Measurements from ENCODE around the gene HMGN3. TPM values are rescaled to one million over a fixed set of nuclear protein-coding genes. Genes with fewer than 3 reads are reported as not detected.
"Not testable (repeated sequence)": the region's sequence is repeated elsewhere in the genome, so short reads cannot be mapped to it uniquely, and the experiment has no call there.

The HMGN3 gene
- total RNA-seq, 1 donor from 2014 or later, result 29.9 TPM

DNA sequence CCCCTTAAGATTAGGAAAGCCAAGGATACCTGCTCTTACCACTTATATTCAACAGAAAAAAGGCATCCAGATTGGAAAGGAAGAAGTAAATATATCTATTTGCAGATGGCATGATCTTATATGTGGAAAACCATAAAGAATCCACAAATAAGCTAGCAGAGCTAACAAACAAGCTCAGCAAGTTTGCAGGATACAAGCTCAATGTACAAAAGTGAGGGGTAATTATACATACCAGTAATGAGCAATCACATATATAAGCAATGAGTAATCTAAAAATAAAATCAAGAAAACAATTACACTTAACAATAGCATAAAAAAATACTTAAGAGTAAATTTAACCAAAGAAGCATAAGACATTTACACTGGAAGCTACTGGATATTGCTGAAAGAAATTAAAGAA is 31.6 kb upstream of the HMGN3 start:
- TF ChIP-seq, protein P1, sequence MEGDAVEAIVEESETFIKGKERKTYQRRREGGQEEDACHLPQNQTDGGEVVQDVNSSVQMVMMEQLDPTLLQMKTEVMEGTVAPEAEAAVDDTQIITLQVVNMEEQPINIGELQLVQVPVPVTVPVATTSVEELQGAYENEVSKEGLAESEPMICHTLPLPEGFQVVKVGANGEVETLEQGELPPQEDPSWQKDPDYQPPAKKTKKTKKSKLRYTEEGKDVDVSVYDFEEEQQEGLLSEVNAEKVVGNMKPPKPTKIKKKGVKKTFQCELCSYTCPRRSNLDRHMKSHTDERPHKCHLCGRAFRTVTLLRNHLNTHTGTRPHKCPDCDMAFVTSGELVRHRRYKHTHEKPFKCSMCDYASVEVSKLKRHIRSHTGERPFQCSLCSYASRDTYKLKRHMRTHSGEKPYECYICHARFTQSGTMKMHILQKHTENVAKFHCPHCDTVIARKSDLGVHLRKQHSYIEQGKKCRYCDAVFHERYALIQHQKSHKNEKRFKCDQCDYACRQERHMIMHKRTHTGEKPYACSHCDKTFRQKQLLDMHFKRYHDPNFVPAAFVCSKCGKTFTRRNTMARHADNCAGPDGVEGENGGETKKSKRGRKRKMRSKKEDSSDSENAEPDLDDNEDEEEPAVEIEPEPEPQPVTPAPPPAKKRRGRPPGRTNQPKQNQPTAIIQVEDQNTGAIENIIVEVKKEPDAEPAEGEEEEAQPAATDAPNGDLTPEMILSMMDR (IDR thresholded peaks at IDR 0.05), result no peak
- POLR2A ChIA-PET, result no interaction called here
- intact Hi-C loops (cut with micrococcal nuclease), result no loop called here
- CTCF ChIA-PET, result no interaction called here
- no peak overlapping the region for H3K27ac Mint-ChIP-seq
- peaks cover 17% of the 10 kb centered on the region for H3K27me3 Mint-ChIP-seq
- no peak overlapping the region for H3K4me3 Mint-ChIP-seq
- ATAC-seq (ENCODE audit: low read depth) (no peak), DNase-seq (no peak)
- no peaks in the 10 kb centered on the region for H3K36me3 Mint-ChIP-seq (ENCODE audit: low read depth)
- H3K4me1 Mint-ChIP-seq, result no peaks in the 10 kb centered on the region
- H3K9me3 Mint-ChIP-seq, result no peaks in the 10 kb centered on the region

DNA sequence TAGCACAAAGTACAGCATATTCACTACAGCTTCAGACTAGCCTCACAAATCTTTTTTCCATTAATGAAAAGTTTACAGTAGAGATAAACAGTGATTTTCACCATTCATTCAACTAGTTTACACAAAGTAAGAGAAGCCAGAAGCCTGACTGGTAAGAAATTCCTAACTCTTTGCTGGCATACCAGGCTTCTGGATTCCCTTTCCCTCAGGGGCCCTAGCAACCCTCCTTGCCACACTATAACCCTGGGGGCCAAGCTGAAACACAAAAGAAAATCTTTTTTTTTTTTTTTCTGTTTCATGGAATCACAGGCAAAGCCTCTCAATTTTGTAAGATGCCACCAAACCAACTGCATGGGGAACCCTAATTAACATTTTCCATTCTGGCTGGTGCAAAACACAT is 28.9 kb upstream of the HMGN3 start:
- no peak overlapping the region for H3K4me3 Mint-ChIP-seq
- H3K27me3 Mint-ChIP-seq, result peaks cover 19% of the 10 kb centered on the region
- CTCF ChIA-PET, result no interaction called here
- no peak for DNase-seq
- POLR2A ChIA-PET, result interaction anchor here (0.7 kb wide), 1 partner anchor 120 kb away, joined by 3 read pairs; no protein-coding TSS in a partner anchor
- H3K27ac Mint-ChIP-seq, result no peak overlapping the region
- H3K9me3 Mint-ChIP-seq, result peaks cover 8% of the 10 kb centered on the region
- TF ChIP-seq, protein P1 (IDR thresholded peaks at IDR 0.05), result no peak
- H3K36me3 Mint-ChIP-seq (ENCODE audit: low read depth), result no peaks in the 10 kb centered on the region
- no peaks in the 10 kb centered on the region for H3K4me1 Mint-ChIP-seq
- no peak for ATAC-seq (ENCODE audit: low read depth)
- intact Hi-C loops (cut with micrococcal nuclease), result no loop called here

DNA sequence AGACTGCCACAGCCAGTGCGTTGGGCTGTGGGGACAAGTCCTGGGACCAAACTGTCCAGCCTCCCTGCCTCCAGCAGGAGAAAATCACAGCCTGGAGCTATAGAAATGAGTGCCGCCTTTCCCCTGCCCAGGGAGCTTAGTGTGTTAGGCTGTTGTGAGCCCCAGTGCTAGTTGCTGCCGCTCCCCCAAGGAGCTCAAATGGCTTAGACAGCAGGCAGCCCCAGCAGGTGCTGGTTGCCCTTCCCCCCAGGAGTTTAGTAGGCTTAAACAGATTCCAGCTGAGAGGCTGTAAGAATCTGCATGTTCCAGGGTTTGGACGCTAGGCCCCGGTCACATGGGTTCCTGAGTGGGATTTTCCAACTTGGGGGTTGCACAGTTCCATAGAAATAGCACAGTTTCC is 27.2 kb upstream of the HMGN3 start:
- peaks cover 8% of the 10 kb centered on the region for H3K9me3 Mint-ChIP-seq
- intact Hi-C loops (cut with micrococcal nuclease), result no loop called here
- ChIA-PET POLR2A (no interaction called here), CTCF (no interaction called here)
- TF ChIP-seq, protein P1 (IDR thresholded peaks at IDR 0.05), result no peak
- peaks cover 19% of the 10 kb centered on the region for H3K27me3 Mint-ChIP-seq
- no peaks in the 10 kb centered on the region for H3K36me3 Mint-ChIP-seq (ENCODE audit: low read depth)
- no peak overlapping the region for H3K4me3 Mint-ChIP-seq
- no peak overlapping the region for H3K27ac Mint-ChIP-seq
- no peak for DNase-seq
- H3K4me1 Mint-ChIP-seq, result no peaks in the 10 kb centered on the region
- no peak for ATAC-seq (ENCODE audit: low read depth)

DNA sequence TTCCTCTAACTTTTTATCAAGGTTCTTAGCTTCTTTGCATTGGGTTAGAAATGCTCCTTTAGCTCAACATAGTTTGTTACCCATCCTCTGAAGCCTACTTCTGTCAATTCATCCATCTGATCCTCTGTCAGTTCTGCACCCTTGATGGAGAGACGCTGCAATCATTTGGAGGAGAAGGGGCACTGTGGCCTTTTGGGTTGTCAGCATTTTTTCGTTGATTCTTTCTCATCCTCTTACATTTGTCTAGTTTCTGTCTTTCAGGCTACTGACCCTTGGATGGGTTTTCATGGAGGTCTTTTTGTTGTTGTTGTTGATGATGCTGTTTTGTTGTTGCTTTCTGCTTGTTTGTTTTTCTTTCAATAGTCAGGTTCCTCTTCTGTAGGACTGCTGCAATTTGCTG is 26.3 kb upstream of the HMGN3 start:
- intact Hi-C loops (cut with micrococcal nuclease), result no loop called here
- CTCF ChIA-PET, result no interaction called here

DNA sequence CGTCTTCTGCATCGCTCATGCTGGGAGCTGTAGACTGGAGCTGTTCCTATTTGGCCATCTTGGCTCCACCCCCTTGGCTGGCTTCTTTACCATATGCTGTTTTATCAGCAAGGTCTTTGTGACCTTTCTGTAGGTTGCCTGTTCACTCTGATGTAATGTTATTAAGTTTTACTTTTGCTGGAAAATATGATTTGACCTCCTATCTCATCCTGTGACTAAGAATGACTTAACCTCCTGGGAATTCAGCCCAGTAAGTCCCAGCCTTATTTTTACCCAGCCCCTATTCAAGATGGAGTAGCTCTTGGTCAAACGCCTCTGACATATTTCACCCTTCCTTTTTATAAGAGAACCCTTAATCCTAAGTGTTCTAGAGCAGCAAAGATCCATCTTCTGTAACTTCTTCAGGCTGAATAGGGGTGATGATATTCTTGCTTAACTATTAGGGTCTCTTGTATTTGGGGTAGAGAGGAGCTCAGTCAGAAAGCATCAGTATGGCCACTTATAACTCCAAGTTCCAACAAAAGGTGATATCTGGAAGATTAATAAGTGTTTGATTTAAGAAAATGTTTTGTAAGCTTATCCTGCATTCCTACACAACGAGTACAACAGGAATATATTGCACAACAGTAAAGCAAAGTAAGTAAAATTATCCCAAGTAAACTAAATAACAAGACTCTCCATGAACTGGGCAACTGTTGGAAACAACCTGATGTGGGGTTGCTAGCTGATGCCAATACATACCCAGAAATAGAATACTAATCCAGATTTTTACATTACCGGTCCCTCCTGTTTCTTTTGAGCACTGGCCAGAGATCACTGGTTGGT is 23.1 kb upstream of the HMGN3 start:
- POLR2A ChIA-PET, result no interaction called here
- H3K4me3 Mint-ChIP-seq, result no peak overlapping the region
- TF ChIP-seq, protein P1 (IDR thresholded peaks at IDR 0.05), result no peak
- no peak for DNase-seq
- peaks cover 8% of the 10 kb centered on the region for H3K27me3 Mint-ChIP-seq
- no peaks in the 10 kb centered on the region for H3K4me1 Mint-ChIP-seq
- H3K27ac Mint-ChIP-seq, result no peak overlapping the region
- peaks cover 16% of the 10 kb centered on the region for H3K9me3 Mint-ChIP-seq
- peaks cover 1% of the 10 kb centered on the region for H3K36me3 Mint-ChIP-seq (ENCODE audit: low read depth)
- CTCF ChIA-PET, result no interaction called here
- ATAC-seq (ENCODE audit: low read depth), result no peak
- intact Hi-C loops (cut with micrococcal nuclease), result no loop called here

More for the DNA sequence above, 26.3 kb upstream of the HMGN3 start:
- POLR2A ChIA-PET, result no interaction called here
- Mint-ChIP-seq H3K27ac (no peak overlapping the region), H3K4me3 (no peak overlapping the region), H3K27me3 (peaks cover 19% of the 10 kb centered on the region), H3K4me1 (no peaks in the 10 kb centered on the region), H3K36me3 (ENCODE audit: low read depth) (peaks cover 1% of the 10 kb centered on the region), H3K9me3 (peaks cover 10% of the 10 kb centered on the region)
- TF ChIP-seq, protein P1 (IDR thresholded peaks at IDR 0.05), result no peak
- ATAC-seq (ENCODE audit: low read depth), result no peak
- no peak for DNase-seq

DNA sequence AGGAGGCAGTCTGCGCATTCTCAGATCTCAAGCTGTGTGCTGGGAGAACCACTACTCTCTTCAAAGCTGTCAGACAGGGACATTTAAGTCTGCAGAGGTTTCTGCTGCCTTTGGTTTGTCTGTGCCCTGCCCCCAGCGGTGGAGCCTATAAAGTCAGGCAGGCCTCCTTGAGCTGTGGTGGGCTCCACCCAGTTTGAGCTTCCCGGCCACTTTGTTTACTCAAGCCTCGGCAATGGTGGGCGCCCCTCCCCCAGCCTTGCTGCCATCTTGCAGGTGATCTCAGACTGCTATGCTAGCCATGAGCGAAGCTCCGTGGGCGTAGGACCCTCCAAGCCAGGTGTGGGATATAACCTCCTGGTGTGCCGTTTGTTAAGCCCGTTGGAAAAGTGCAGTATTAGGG is 22.3 kb upstream of the HMGN3 start:
- H3K27me3 Mint-ChIP-seq; DNase-seq; H3K27ac Mint-ChIP-seq; intact Hi-C loops (cut with micrococcal nuclease); ATAC-seq (ENCODE audit: low read depth); POLR2A ChIA-PET; CTCF ChIA-PET; H3K36me3 Mint-ChIP-seq (ENCODE audit: low read depth); H3K4me3 Mint-ChIP-seq; H3K4me1 Mint-ChIP-seq: not testable (repeated sequence)
- peaks cover 16% of the 10 kb centered on the region for H3K9me3 Mint-ChIP-seq

DNA sequence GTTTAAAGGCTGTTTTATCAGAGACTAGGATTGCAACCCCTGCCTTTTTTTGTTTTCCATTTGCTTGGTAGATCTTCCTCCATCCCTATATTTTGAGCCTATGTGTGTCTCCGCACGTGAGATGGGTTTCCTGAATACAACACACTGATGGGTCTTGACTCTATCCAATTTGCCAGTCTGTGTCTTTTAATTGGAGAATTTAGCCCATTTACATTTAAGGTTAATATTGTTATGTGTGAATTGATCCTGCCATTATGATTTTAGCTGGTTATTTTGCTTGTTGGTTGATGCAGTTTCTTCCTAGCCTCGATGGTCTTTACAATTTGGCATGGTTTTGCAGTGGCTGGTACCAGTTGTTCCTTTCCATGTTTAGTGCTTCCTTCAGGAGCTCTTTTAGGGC is 20.6 kb upstream of the HMGN3 start:
- DNase-seq; H3K27me3 Mint-ChIP-seq; H3K27ac Mint-ChIP-seq; H3K36me3 Mint-ChIP-seq (ENCODE audit: low read depth); H3K4me3 Mint-ChIP-seq; ATAC-seq (ENCODE audit: low read depth); CTCF ChIA-PET; intact Hi-C loops (cut with micrococcal nuclease); H3K4me1 Mint-ChIP-seq; POLR2A ChIA-PET: not testable (repeated sequence)
- H3K9me3 Mint-ChIP-seq, result peaks cover 16% of the 10 kb centered on the region
